Mesendoderm (in vitro differentiated cells): ENCODE data around the gene AGAP3.

ENCODE experiments used
- DNase-seq: peaks from one replicate; pipeline ENCODE4 v3.0.0; 2013
- H2AK5ac ChIP-seq: 2 replicates; pipeline ENCODE4 v1.6.1; 2013; ENCODE audit warnings: low read length, inconsistent platforms
- H2BK120ac ChIP-seq: 2 replicates; pipeline ENCODE4 v1.6.1; 2013; ENCODE audit warnings: low read depth, mild to moderate bottlenecking, low read length, moderate library complexity, mixed read lengths
- H2BK15ac ChIP-seq: replicated peaks from 2 replicates; pipeline ENCODE4 v1.6.1; 2013; ENCODE audit warnings: low read depth, mild to moderate bottlenecking, moderate library complexity
- H2BK5ac ChIP-seq: 2 replicates; pipeline ENCODE4 v1.6.1; 2013; ENCODE audit warnings: low read length, inconsistent platforms
- H3K18ac ChIP-seq: 2 replicates; pipeline ENCODE4 v1.6.1; 2013; ENCODE audit warnings: mild to moderate bottlenecking, low read length, mixed read lengths
- H3K23ac ChIP-seq: one replicate; pipeline ENCODE4 v1.6.1; 2013; ENCODE audit warnings: low read length
- H3K27ac ChIP-seq: 2 replicates; pipeline ENCODE4 v1.5.1; 2013; ENCODE audit warnings: low read depth, mild to moderate bottlenecking, inconsistent platforms, low read length, moderate library complexity
- H3K27me3 ChIP-seq: 2 replicates; pipeline ENCODE4 v1.6.1; 2013; ENCODE audit warnings: low read length, control low read depth, mild to moderate bottlenecking, inconsistent platforms; ENCODE audit not compliant: insufficient read depth, poor library complexity
- H3K36me3 ChIP-seq: 2 replicates; pipeline ENCODE4 v1.6.1; 2013; ENCODE audit warnings: low read length, inconsistent platforms; ENCODE audit not compliant: control insufficient read depth, insufficient read depth
- H3K4ac ChIP-seq: one replicate; pipeline ENCODE4 v1.6.1; 2013; ENCODE audit warnings: low read depth, mild to moderate bottlenecking, low read length, moderate library complexity
- H3K4me1 ChIP-seq: 2 replicates; pipeline ENCODE4 v1.6.1; 2013; ENCODE audit warnings: low read depth, low read length, inconsistent platforms; ENCODE audit not compliant: control insufficient read depth
- H3K4me2 ChIP-seq: 2 replicates; pipeline ENCODE4 v1.6.1; 2013; ENCODE audit warnings: low read length
- H3K4me3 ChIP-seq: 2 replicates; pipeline ENCODE4 v1.5.1; 2013; ENCODE audit warnings: mild to moderate bottlenecking, low read length
- H3K56ac ChIP-seq: one replicate; pipeline ENCODE4 v1.6.1; 2013; ENCODE audit warnings: low read length
- H3K79me1 ChIP-seq: 2 replicates; pipeline ENCODE4 v1.6.1; 2013; ENCODE audit warnings: low read length, inconsistent platforms
- H3K79me2 ChIP-seq: 2 replicates; pipeline ENCODE4 v1.6.1; 2013; ENCODE audit warnings: mild to moderate bottlenecking, low read length; ENCODE audit not compliant: control insufficient read depth, insufficient read depth
- H3K9ac ChIP-seq: 2 replicates; pipeline ENCODE4 v1.6.1; 2013; ENCODE audit warnings: low read length, inconsistent platforms
- H4K5ac ChIP-seq: one replicate; pipeline ENCODE4 v1.6.1; 2013; ENCODE audit warnings: low read length
- H4K8ac ChIP-seq: one replicate; pipeline ENCODE4 v1.6.1; 2013; ENCODE audit warnings: low read depth, mild to moderate bottlenecking, control low read depth, low read length, moderate library complexity
- WGBS: extraction: QIAGEN DNeasy Blood & Tissue Kit; methylation state at CpG from one replicate; pipeline ENCODE4 v1.1.7; 2013; ENCODE audit warnings: low lambda C conversion rate, missing lambda C conversion rate; ENCODE audit not compliant: insufficient coverage; ENCODE audit errors: extremely low coverage; 5-methylcytosine and 5-hydroxymethylcytosine counted together

AGAP3 gene

GRCh38 chr7:151078233-151079040 is 7.8 kb upstream of the AGAP3 start:
- DNase-seq: peak; percentile 50
- H3K27ac ChIP-seq: no peak overlapping the region

GRCh38 chr7:151079199-151079910 is 6.9 kb upstream of the AGAP3 start:
- H3K9ac ChIP-seq: peak overlapping the region; percentile 98
- H3K4me1 ChIP-seq: peaks cover 9% of the 10 kb centered on the region
- peaks cover 1% of the 10 kb centered on the region for H3K36me3 ChIP-seq
- H3K4me3 ChIP-seq: peak overlapping the region; percentile 87
- no peaks in the 10 kb centered on the region for H3K27me3 ChIP-seq
- no peak for DNase-seq
- H2AK5ac ChIP-seq: no peak overlapping the region
- H4K5ac ChIP-seq: no peak overlapping the region
- H3K56ac ChIP-seq: peak overlapping the region; percentile 99
- peaks cover 15% of the 10 kb centered on the region for H3K79me2 ChIP-seq
- H2BK15ac ChIP-seq: no peak overlapping the region
- peak overlapping the region; percentile 59 for H3K4me2 ChIP-seq
- H3K4ac ChIP-seq: no peak overlapping the region
- H3K27ac ChIP-seq: no peak overlapping the region
- H3K18ac ChIP-seq: no peak overlapping the region
- H2BK5ac ChIP-seq: no peak overlapping the region
- H2BK120ac ChIP-seq: no peak overlapping the region
- no CpG with 5 or more reads among the region's 27 CpGs for WGBS
- no peak overlapping the region for H3K23ac ChIP-seq
- no peak overlapping the region for H4K8ac ChIP-seq
- H3K79me1 ChIP-seq: peaks cover 15% of the 10 kb centered on the region

More at GRCh38 chr7:151078233-151079040, 7.8 kb upstream of the AGAP3 start:
- peaks cover 9% of the 10 kb centered on the region for H3K4me1 ChIP-seq
- H3K18ac ChIP-seq: no peak overlapping the region
- H2BK15ac ChIP-seq: no peak overlapping the region
- no peak overlapping the region for H4K5ac ChIP-seq
- no peak overlapping the region for H3K4ac ChIP-seq
- H3K9ac ChIP-seq: peak overlapping the region; percentile 11
- no peak overlapping the region for H3K23ac ChIP-seq
- H4K8ac ChIP-seq: no peak overlapping the region
- no peak overlapping the region for H2BK120ac ChIP-seq
- no peak overlapping the region for H2BK5ac ChIP-seq
- peak overlapping the region; percentile 34 for H3K56ac ChIP-seq
- H3K4me3 ChIP-seq: no peak overlapping the region
- no CpG with 5 or more reads among the region's 22 CpGs for WGBS
- H3K4me2 ChIP-seq: no peak overlapping the region
- H3K79me2 ChIP-seq: peaks cover 15% of the 10 kb centered on the region
- H2AK5ac ChIP-seq: no peak overlapping the region
- peaks cover 15% of the 10 kb centered on the region for H3K79me1 ChIP-seq
- H3K36me3 ChIP-seq: peaks cover 1% of the 10 kb centered on the region
- H3K27me3 ChIP-seq: no peaks in the 10 kb centered on the region

- H3K4me3 ChIP-seq: peak overlapping the region; percentile 87
- no peak overlapping the region for H4K5ac ChIP-seq
- no peak overlapping the region for H2BK120ac ChIP-seq
- no peak overlapping the region for H2AK5ac ChIP-seq
- peaks cover 10% of the 10 kb centered on the region for H3K4me1 ChIP-seq
- peak overlapping the region; percentile 29 for H3K4ac ChIP-seq
- peak overlapping the region; percentile 98 for H3K9ac ChIP-seq
- peak overlapping the region; percentile 70 for H4K8ac ChIP-seq
- no peak overlapping the region for H2BK15ac ChIP-seq
- no peaks in the 10 kb centered on the region for H3K27me3 ChIP-seq
- no peaks in the 10 kb centered on the region for H3K36me3 ChIP-seq
- WGBS: no CpG with 5 or more reads among the region's 31 CpGs
- peak overlapping the region; percentile 99 for H3K56ac ChIP-seq
- peak overlapping the region; percentile 59 for H3K4me2 ChIP-seq
- H3K79me1 ChIP-seq: peaks cover 15% of the 10 kb centered on the region
- DNase-seq: peak; percentile 48
- H2BK5ac ChIP-seq: peak overlapping the region; percentile 38
- peak overlapping the region; percentile 84 for H3K23ac ChIP-seq
- H3K18ac ChIP-seq: peak overlapping the region; percentile 86
- peaks cover 15% of the 10 kb centered on the region for H3K79me2 ChIP-seq
- peak overlapping the region; percentile 65 for H3K27ac ChIP-seq
Measured at GRCh38 chr7:151080067-151080521, 6.2 kb upstream of the AGAP3 start.

- Histone ChIP-seq H3K23ac (peak within 1 kb of the TSS; percentile 84), H3K27ac (peak within 1 kb of the TSS; percentile 71), H3K36me3 (no peaks in the 10 kb centered on the region), H2BK5ac (peak within 1 kb of the TSS; percentile 38), H4K5ac (no peak within 1 kb of the TSS), H4K8ac (peak within 1 kb of the TSS; percentile 70), H3K79me1 (peaks cover 15% of the 10 kb centered on the region), H3K9ac (peak within 1 kb of the TSS; percentile 98), H3K4ac (peak within 1 kb of the TSS; percentile 29), H2BK15ac (no peak within 1 kb of the TSS), H3K18ac (peak within 1 kb of the TSS; percentile 86), H2AK5ac (no peak within 1 kb of the TSS), H3K79me2 (peaks cover 15% of the 10 kb centered on the region), H2BK120ac (no peak within 1 kb of the TSS), H3K4me3 (peak within 1 kb of the TSS; percentile 87), H3K27me3 (no peaks in the 10 kb centered on the region), H3K4me2 (peak within 1 kb of the TSS; percentile 61), H3K56ac (peak within 1 kb of the TSS; percentile 99), H3K4me1 (peaks cover 13% of the 10 kb centered on the region)
- no CpG with 5 or more reads among the region's 66 CpGs for WGBS
- DNase-seq: peak; percentile 95
Measured at GRCh38 chr7:151080522-151081169, 5.6 kb upstream of the AGAP3 start, which contains the start of gene FASTK. Gene FASTK (minus strand): TSS chr7:151080809. CDS start chr7:151080766, 43 bp downstream.

GRCh38 chr7:151081170-151082101 is 4.8 kb upstream of the AGAP3 start:
- Histone ChIP-seq H4K5ac (no peak overlapping the region), H3K4me3 (peak overlapping the region; percentile 12), H2BK120ac (no peak overlapping the region), H2BK5ac (no peak overlapping the region), H3K4me1 (peaks cover 13% of the 10 kb centered on the region), H3K27ac (peak overlapping the region; percentile 71), H4K8ac (no peak overlapping the region), H3K18ac (peak overlapping the region; percentile 47), H3K23ac (no peak overlapping the region), H2AK5ac (no peak overlapping the region), H3K56ac (peak overlapping the region; percentile 89), H3K79me2 (peaks cover 15% of the 10 kb centered on the region), H3K27me3 (no peaks in the 10 kb centered on the region), H3K4ac (no peak overlapping the region), H3K4me2 (peak overlapping the region; percentile 61), H3K36me3 (no peaks in the 10 kb centered on the region), H3K79me1 (peaks cover 15% of the 10 kb centered on the region), H2BK15ac (no peak overlapping the region), H3K9ac (peak overlapping the region; percentile 86)
- DNase-seq: peak; percentile 44
- no CpG with 5 or more reads among the region's 64 CpGs for WGBS
